H9 (cell line): ENCODE data around the gene TFF1. TPM values are rescaled to one million over a fixed set of nuclear protein-coding genes. Genes with fewer than 3 reads are reported as not detected.

ENCODE experiments used
- DNase-seq: peaks from one replicate; pipeline ENCODE4 v3.0.0-alpha.2; 2017
- H2AFZ ChIP-seq: one replicate; pipeline ENCODE4 v1.6.1; 2013; ENCODE audit warnings: mild to moderate bottlenecking, low read length, control low read depth, moderate library complexity
- H2AK5ac ChIP-seq: 2 replicates; pipeline ENCODE4 v1.6.1; 2013; ENCODE audit warnings: low read length, control low read depth, mixed read lengths; ENCODE audit not compliant: insufficient read length
- H2BK120ac ChIP-seq: one replicate; pipeline ENCODE4 v1.6.1; 2013; ENCODE audit warnings: low read depth, mild to moderate bottlenecking, low read length, control low read depth, inconsistent platforms; ENCODE audit not compliant: poor library complexity, severe bottlenecking
- H2BK12ac ChIP-seq: 2 replicates; pipeline ENCODE4 v1.6.1; 2013; ENCODE audit warnings: low read length, control low read depth, mixed read lengths, low read depth; ENCODE audit not compliant: insufficient read length
- H2BK15ac ChIP-seq: 2 replicates; pipeline ENCODE4 v1.6.1; 2013; ENCODE audit warnings: low read depth, low read length, control low read depth
- H2BK20ac ChIP-seq: one replicate; pipeline ENCODE4 v1.6.1; 2013; ENCODE audit warnings: low read depth, mild to moderate bottlenecking, low read length, control low read depth, inconsistent platforms; ENCODE audit not compliant: poor library complexity, severe bottlenecking
- H2BK5ac ChIP-seq: 2 replicates; pipeline ENCODE4 v1.6.1; 2013; ENCODE audit warnings: low read length, control low read depth, mixed read lengths; ENCODE audit not compliant: insufficient read length
- H3K14ac ChIP-seq: 2 replicates; pipeline ENCODE4 v1.6.1; 2013; ENCODE audit warnings: low read length, control low read depth; ENCODE audit not compliant: insufficient read depth
- H3K18ac ChIP-seq: 2 replicates; pipeline ENCODE4 v1.6.1; 2013; ENCODE audit warnings: low read depth, mild to moderate bottlenecking, mixed read lengths, low read length, control low read depth; ENCODE audit not compliant: insufficient read length
- H3K23ac ChIP-seq: 2 replicates; pipeline ENCODE4 v1.6.1; 2013; ENCODE audit warnings: low read length, control low read depth, mixed read lengths, low read depth; ENCODE audit not compliant: insufficient read length
- H3K23me2 ChIP-seq: 2 replicates; pipeline ENCODE4 v1.6.1; 2013; ENCODE audit warnings: low read depth, mild to moderate bottlenecking, mixed read lengths, low read length, control low read depth; ENCODE audit not compliant: insufficient read length, poor library complexity, severe bottlenecking
- H3K27ac ChIP-seq: 2 replicates; pipeline ENCODE4 v1.5.1; 2013; ENCODE audit warnings: low read length, control low read depth, mixed read lengths, low read depth; ENCODE audit not compliant: insufficient read length
- H3K27me3 ChIP-seq: 2 replicates; pipeline ENCODE4 v1.6.1; 2013; ENCODE audit warnings: low read length, control low read depth, inconsistent platforms; ENCODE audit not compliant: insufficient read depth
- H3K4ac ChIP-seq: 2 replicates; pipeline ENCODE4 v1.6.1; 2013; ENCODE audit warnings: low read depth, mild to moderate bottlenecking, control low read depth, inconsistent platforms, low read length, moderate library complexity
- H3K4me1 ChIP-seq: 2 replicates; pipeline ENCODE4 v1.6.1; 2013; ENCODE audit warnings: low read length, control low read depth, inconsistent platforms; ENCODE audit not compliant: insufficient read depth
- H3K4me2 ChIP-seq: 2 replicates; pipeline ENCODE4 v1.6.1; 2013; ENCODE audit warnings: low read length, control low read depth, mixed read lengths; ENCODE audit not compliant: insufficient read length, insufficient read depth
- H3K56ac ChIP-seq: 2 replicates; pipeline ENCODE4 v1.6.1; 2013; ENCODE audit warnings: low read depth, mild to moderate bottlenecking, mixed read lengths, low read length, control low read depth; ENCODE audit not compliant: insufficient read length
- H3K79me1 ChIP-seq: 2 replicates; pipeline ENCODE4 v1.6.1; 2013; ENCODE audit warnings: low read depth, mild to moderate bottlenecking, moderate library complexity, low read length, control low read depth, inconsistent platforms; ENCODE audit not compliant: insufficient read depth, poor library complexity, severe bottlenecking
- H3K79me2 ChIP-seq: 2 replicates; pipeline ENCODE4 v1.6.1; 2013; ENCODE audit warnings: low read length, control low read depth, inconsistent platforms; ENCODE audit not compliant: insufficient read depth
- H3K9ac ChIP-seq: 2 replicates; pipeline ENCODE4 v1.6.1; 2013; ENCODE audit warnings: low read length, control low read depth, mixed read lengths; ENCODE audit not compliant: insufficient read length; ENCODE audit errors: extremely low read depth
- H3K9me3 ChIP-seq: one replicate; pipeline ENCODE4 v1.6.1; 2013; ENCODE audit warnings: low read depth, low read length, inconsistent platforms; ENCODE audit not compliant: control insufficient read depth
- H3T11ph ChIP-seq: one replicate; pipeline ENCODE4 v1.6.1; 2013; ENCODE audit warnings: mild to moderate bottlenecking, low read length, control low read depth, inconsistent platforms
- H4K20me1 ChIP-seq: one replicate; pipeline ENCODE4 v1.6.1; 2013; ENCODE audit not compliant: control insufficient read depth, insufficient read length, insufficient read depth
- H4K5ac ChIP-seq: 2 replicates; pipeline ENCODE4 v1.6.1; 2013; ENCODE audit warnings: low read depth, mild to moderate bottlenecking, mixed read lengths, low read length, control low read depth; ENCODE audit not compliant: insufficient read length
- H4K8ac ChIP-seq: replicated peaks from 2 replicates; pipeline ENCODE4 v1.6.1; 2013; ENCODE audit warnings: low read length, control low read depth, mixed read lengths, low read depth; ENCODE audit not compliant: insufficient read length
- H4K91ac ChIP-seq: 2 replicates; pipeline ENCODE4 v1.6.1; 2013; ENCODE audit warnings: low read depth, mild to moderate bottlenecking, moderate library complexity, mixed read lengths, low read length, control low read depth; ENCODE audit not compliant: insufficient read length
- H3K27ac Mint-ChIP-seq, 3 experiments: 2 replicates in 2 of 3; 3 replicates in 1 of 3; pipeline ENCODE4 v1.8.0; 2020 to 2021; ENCODE audit warnings: mixed read lengths in 3 of 3, mild to moderate bottlenecking in 1 of 3, moderate library complexity in 1 of 3
- H3K27me3 Mint-ChIP-seq: 2 replicates; pipeline ENCODE4 v1.8.0; 2021; ENCODE audit warnings: low read depth, mild to moderate bottlenecking, moderate library complexity, mixed read lengths
- H3K36me3 Mint-ChIP-seq, 3 experiments: 2 replicates in 2 of 3; 3 replicates in 1 of 3; pipeline ENCODE4 v1.8.0; 2020 to 2021; ENCODE audit warnings: low read depth in 3 of 3, mixed read lengths in 3 of 3; ENCODE audit not compliant: insufficient read depth in 1 of 3
- H3K4me1 Mint-ChIP-seq, 2 experiments: 2 replicates each; pipeline ENCODE4 v1.8.0; 2020; ENCODE audit warnings: mixed read lengths in 2 of 2
- H3K4me3 Mint-ChIP-seq, 2 experiments: 2 replicates in 1 of 2; 3 replicates in 1 of 2; pipeline ENCODE4 v1.8.0; 2020 to 2021; ENCODE audit warnings: mild to moderate bottlenecking in 2 of 2, mixed read lengths in 2 of 2, moderate library complexity in 1 of 2
- H3K9me3 Mint-ChIP-seq, 2 experiments: 2 replicates in 1 of 2; 3 replicates in 1 of 2; pipeline ENCODE4 v1.8.0; 2020; ENCODE audit warnings: mild to moderate bottlenecking in 2 of 2, mixed read lengths in 2 of 2, moderate library complexity in 1 of 2
- CTCF ChIP-seq: fragments of 200-600 bp; sonication (generic); conservative IDR thresholded peaks from 3 replicates; pipeline ENCODE4 v1.8.0; 2021; ENCODE audit warnings: antibody characterized with exemption, mild to moderate bottlenecking
- WGBS: extraction: QIAGEN DNeasy Blood & Tissue Kit; methylation state at CpG from one replicate; pipeline ENCODE4 v1.1.7; 2013; ENCODE audit warnings: missing lambda C conversion rate, low lambda C conversion rate, mixed read lengths; ENCODE audit not compliant: insufficient read length; ENCODE audit errors: extremely low coverage; 5-methylcytosine and 5-hydroxymethylcytosine counted together
- total RNA-seq: library from RNA; stranded (reverse); gene quantifications from 2 replicates; pipeline ENCODE4 v1.2.1, GENCODE V29; 2021

Gene TFF1
- total RNA-seq, 1 experiment from 2014 or later: not detected

GRCh38 chr21:42383331-42383730 lies 17.0 kb upstream of the TFF1 start:
- TF ChIP-seq CTCF: no peak
- H3T11ph ChIP-seq: no peak overlapping the region
- H2BK120ac ChIP-seq: no peak overlapping the region
- H3K9ac ChIP-seq: no peak overlapping the region
- H3K27me3 ChIP-seq: no peaks in the 10 kb centered on the region
- no peak overlapping the region for H3K4me3 Mint-ChIP-seq
- no peaks in the 10 kb centered on the region for H3K23me2 ChIP-seq
- no peak overlapping the region for H3K27ac Mint-ChIP-seq
- H3K27ac ChIP-seq: no peak overlapping the region
- peaks cover 0 to 11% (median 0%) of the 10 kb centered on the region in 3 experiments; a peak in 3 of 7 replicates for H3K36me3 Mint-ChIP-seq
- peaks cover 20 to 21% of the 10 kb centered on the region in 2 experiments for H3K4me1 Mint-ChIP-seq
- H4K20me1 ChIP-seq: peaks cover 2% of the 10 kb centered on the region
- WGBS: no CpG with 5 or more reads among the region's 6 CpGs
- no peaks in the 10 kb centered on the region for H3K79me1 ChIP-seq
- H3K14ac ChIP-seq: no peak overlapping the region
- no peaks in the 10 kb centered on the region for H3K9me3 ChIP-seq
- H3K27me3 Mint-ChIP-seq: peaks cover 11% of the 10 kb centered on the region
- no peak overlapping the region for H3K4me2 ChIP-seq
- no peak overlapping the region for H3K4ac ChIP-seq
- no peak overlapping the region for H2AK5ac ChIP-seq
- no peak overlapping the region for H2BK12ac ChIP-seq
- H2BK5ac ChIP-seq: no peak overlapping the region
- H2BK20ac ChIP-seq: no peak overlapping the region
- H3K23ac ChIP-seq: no peak overlapping the region
- no peak overlapping the region for H3K56ac ChIP-seq
- no peaks in the 10 kb centered on the region for H3K4me1 ChIP-seq
- no peak overlapping the region for H4K5ac ChIP-seq
- no peak overlapping the region for H2AFZ ChIP-seq
- no peak for DNase-seq
- no peak overlapping the region for H3K18ac ChIP-seq
- no peak overlapping the region for H4K91ac ChIP-seq
- no peak overlapping the region for H2BK15ac ChIP-seq
- H3K79me2 ChIP-seq: no peaks in the 10 kb centered on the region
- H4K8ac ChIP-seq: no peak overlapping the region
- H3K9me3 Mint-ChIP-seq: peaks cover 6 to 14% of the 10 kb centered on the region in 2 experiments
